HG03175 (cell line): Measurements from ENCODE around the gene NFATC2.
A peak's percentile ranks its signal among the peaks of the same experiment; 100 is the strongest.

ENCODE experiments used
- ATAC-seq: cut with Tn5 transposase; IDR thresholded peaks from one replicate; pipeline ENCODE4 v1.9.1; 2021; ENCODE audit warnings: mild to moderate bottlenecking, moderate library complexity; ENCODE audit not compliant: unreplicated experiment

NFATC2 gene

GRCh38 chr20:51497542-51498467 lies 44.7 kb downstream of the NFATC2 start:
- ATAC-seq, result peak; percentile 31

DNA sequence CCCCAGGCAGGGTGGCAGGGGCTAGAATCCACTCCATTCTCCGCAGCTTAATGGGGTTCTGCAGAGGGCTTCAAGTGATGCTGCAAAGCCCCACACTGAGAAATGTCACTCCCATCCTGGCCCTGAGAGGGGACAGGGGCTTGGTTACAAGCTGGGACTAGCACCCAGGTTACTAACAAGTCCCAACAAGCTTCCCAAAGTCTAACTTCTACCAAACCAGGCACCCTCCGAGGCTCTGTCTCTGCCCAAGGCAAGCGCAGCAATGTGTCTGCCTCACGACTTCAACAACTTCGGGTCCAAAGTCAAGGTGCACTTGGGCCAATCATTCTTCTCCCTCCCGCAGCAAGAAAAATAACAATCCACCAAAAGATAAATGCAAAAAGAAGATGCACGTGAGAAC lies 45.6 kb downstream of the NFATC2 start:
- no peak for ATAC-seq

GRCh38 chr20:51495921-51496545 lies 46.5 kb downstream of the NFATC2 start:
- no peak for ATAC-seq

DNA sequence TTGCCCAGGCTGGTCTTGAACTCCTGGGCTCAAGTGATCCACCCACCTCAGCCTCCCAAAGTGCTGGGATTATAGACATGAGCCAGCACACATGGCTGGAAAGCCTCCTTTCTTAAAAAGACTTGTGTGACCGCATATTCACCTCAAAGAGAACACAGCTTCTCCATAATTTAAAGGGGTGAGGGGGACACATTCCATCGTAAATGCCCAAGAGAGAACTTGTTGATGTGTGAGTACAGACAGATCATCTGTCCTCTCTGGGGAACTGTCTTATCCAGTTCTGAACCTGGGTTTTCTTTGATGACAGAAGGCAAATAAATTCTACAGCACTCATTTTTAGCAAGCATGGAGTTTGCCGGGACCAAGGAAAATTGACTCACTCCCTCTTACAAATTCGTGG lies 47.2 kb downstream of the NFATC2 start:
- no peak for ATAC-seq

GRCh38 chr20:51494241-51495110 lies 48.0 kb downstream of the NFATC2 start:
- ATAC-seq, result no peak

DNA sequence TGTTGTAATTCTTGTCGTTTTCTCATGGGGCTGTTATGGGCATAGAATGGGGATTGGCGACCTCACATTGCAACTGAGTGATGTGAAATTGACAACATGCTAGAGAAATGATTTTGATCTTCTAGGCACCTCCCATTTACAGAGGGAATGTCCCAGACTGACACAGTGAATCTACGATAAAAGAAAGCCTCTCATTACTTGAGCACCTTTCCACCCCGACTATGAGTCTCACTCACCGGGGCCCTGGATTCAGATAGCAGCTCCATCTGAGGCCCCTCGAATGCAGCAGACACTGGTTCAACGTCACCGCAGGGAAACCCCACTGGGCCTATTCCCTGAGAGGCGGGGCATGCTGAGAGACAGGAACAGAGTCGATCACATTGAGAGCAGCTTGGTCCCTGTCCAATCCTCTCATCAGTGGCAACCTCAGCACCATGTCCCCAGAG lies 49.1 kb downstream of the NFATC2 start:
- ATAC-seq, result no peak

DNA sequence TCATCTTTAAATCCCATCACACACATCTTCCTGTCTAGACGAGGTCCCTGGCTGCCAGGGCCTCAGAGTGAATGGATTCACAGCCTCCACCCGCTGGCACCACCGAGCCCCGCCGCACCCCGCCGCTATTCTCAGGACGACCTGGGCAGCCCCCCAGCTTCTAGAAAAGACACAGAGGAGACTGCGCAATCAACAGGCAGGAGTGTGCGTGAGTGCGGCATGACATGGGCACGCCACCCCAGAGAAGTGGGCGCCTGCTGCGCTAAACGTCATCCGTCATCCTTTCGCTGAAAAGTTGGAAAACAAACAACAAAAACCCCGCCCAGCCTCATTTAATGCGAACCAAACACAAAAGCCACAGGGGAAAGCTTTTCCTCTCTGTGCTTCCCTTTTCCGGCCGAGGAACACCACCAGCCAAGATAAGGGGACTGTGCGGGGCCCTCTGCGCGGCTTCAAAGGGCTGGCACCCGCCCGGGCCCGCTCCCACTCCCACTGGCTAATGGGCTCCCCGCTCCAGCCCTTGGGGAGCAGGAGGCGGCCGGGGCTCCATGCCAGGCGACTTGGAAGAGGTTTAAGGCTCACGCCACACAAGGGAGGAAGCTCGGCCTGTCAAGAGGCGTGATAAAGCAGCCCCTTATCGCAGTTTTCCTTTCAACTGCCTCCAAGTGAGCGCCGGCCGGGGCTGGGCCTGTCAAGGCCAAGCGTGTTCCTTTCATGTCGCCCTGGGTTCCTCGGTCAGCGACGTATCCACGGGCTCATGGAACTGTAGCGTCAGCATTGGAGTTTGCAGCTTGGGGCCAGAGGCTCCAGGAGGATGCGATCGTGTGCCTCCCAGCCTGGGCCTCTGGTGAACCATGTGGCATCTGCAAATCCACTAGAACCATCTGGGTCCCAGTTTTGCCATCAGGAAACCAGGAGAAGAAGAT lies 50.1 kb downstream of the NFATC2 start:
- no peak for ATAC-seq

- ATAC-seq, result no peak
These were observed 51.1 kb downstream of the NFATC2 start for GRCh38 chr20:51491393-51491792.

- no peak for ATAC-seq
These were observed 51.9 kb downstream of the NFATC2 start for GRCh38 chr20:51490635-51491034.

- no peak for ATAC-seq
These were observed 52.9 kb downstream of the NFATC2 start for GRCh38 chr20:51489611-51490010.

DNA sequence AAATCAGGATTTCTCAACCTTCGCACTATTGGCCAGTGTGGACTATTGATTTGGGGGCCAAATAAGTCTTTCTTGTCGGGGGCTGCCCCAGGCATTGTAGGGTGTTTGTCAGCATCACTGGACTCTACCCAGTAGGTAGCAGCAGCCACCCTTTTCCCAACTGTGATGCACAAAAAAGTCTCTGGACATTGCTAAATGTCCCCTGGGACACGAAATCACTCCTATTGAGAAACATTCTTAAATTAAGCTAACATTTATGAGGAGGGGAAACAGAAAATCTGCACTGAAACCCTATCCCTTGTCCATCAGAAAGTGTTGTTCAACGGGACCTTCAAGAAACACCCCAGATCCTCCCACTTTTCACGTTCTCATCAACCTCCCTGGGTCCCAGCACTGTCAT lies 54.2 kb downstream of the NFATC2 start:
- no peak for ATAC-seq

- ATAC-seq, result no peak
These were observed 54.8 kb downstream of the NFATC2 start for GRCh38 chr20:51487565-51488268.

DNA sequence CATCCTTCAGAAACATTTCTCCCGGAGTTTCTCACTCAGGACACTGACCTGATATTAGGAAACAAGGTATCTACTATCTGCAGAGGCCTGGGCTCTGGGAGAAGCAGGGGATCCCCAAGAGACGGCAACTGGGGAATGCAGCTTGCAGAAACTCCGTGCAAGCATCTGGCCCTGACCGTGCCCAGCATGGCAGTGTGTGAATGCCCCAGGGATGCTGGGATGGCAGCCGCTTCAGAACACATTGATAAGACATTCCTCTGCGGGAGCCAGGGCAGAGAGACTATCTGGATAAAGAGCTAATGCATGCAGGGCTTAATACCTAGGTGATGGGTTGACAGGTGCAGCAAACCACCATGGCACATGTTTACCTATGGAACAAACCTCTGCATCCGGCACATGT lies 55.4 kb downstream of the NFATC2 start:
- ATAC-seq, result no peak

DNA sequence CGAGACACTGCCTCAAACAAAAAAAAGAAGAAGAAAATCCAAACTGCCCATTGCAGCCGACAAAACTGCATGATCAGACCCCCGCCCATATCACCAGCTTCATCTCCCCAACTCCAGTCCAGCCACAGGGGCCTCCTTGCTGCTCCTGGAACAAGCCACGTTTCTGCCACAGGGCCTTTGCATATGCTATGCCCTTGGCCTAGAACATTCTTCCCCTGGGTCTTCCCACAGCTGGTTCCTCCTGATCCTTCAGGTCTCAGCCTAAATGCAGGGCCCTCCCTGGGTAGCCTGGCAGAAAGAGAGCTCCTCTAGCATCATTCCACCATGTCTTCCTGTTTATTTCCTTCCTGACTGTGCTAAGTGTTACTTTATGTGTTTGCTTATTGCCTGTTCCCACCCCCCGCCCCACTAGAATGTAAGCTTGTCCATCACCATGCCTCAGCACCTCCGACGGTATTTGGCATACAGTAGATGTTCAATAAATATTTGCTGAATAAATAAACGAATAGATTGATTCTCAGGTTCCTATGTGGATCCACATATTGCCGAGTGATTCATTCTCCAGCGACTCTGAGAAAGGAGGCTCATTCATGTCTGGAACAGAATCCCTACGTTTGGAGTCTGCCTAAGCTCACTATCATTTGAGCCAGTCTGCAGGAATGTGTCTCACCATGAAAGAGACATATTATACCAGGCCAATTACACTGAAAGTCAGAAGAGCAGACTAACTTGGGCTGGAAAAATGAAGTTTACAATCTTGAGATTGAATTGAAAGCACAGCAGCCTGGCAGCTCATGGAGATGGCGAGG lies 56.1 kb downstream of the NFATC2 start:
- ATAC-seq, result no peak

DNA sequence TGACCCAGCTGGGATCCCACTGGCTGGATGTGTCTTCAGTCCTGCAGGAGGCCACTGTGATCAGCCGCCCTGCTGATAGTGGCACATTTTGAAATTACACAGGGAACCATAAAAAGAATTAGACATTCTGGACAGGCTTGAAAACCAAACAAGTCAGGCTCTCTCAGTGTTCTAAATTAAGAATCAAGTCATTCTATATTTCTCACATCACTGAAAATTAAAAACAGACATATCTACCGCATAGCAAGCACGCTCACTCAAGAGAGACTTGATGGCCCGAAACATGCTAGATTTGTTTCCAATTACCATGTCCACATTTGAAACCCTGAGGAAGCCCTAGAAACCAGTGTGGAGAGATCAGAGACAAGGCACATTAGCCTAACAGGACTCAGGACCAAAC lies 57.7 kb downstream of the NFATC2 start:
- no peak for ATAC-seq

GRCh38 chr20:51484141-51484815 lies 58.2 kb downstream of the NFATC2 start:
- no peak for ATAC-seq

DNA sequence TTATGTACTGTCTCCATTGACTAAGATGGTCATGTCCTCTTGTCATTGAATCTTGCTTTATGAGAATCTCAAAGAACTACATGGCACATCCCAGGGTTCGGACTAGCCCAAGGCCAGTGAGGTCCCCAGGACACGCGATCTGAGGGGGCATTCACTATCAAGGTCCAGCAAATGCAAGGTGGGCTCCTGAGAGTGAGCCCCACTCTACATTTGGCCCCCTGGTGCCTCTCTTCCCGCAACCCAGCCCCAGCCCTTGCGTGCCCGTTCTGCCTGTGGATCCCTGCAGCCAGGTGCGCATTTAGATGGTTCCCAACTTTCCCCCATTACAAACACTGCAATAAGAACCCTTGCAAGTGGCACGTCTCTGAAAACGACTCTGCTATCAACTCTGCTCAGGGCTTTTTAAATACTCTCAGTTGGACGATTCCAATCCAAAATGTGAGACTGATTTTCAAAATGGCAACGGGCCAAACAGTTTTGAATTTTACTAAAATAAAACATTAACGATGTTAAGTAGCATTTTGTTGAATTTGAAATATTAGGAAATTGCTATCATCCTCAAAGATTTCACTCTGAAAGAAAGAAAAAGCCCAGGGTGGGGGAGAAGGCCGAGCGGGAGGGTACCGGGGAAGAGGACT lies 59.6 kb downstream of the NFATC2 start:
- no peak for ATAC-seq
